K562 (cell line): ENCODE data around the gene UBR7. TPM values are rescaled to one million over a fixed set of nuclear protein-coding genes. Genes with fewer than 3 reads are reported as not detected.

Source experiments
- ATAC-seq: fragments of 200-7000 bp; cut with Tn5 transposase; 3 replicates; pipeline ENCODE4 v1.9.1; 2020; ENCODE audit warnings: moderate library complexity
- BruUV-seq: library from RNA; stranded (reverse); fragments of 400-500 nt; replicated peaks from 2 replicates; lab custom pipeline; 2021; lab: Mats Ljungman, UMichigan
- CTCF ChIA-PET: fragments of 300-600 bp; formaldehyde crosslinking; extraction: SDS; loops from one replicate; lab custom pipeline; 2021; ENCODE audit warnings: low intra/inter-chr PET ratio; lab: Yijun Ruan, JAX
- POLR2A ChIA-PET: fragments of 300-600, 350-650 bp; sonication (Branson Sonifier 250); formaldehyde crosslinking; extraction: SDS; loops from one replicate; lab custom pipeline; 2021; ENCODE audit warnings: antibody characterized with exemption, inconsistent platforms; lab: Yijun Ruan, JAX
- DNase-seq, 4 experiments: peaks; one replicate each; pipeline versions ENCODE4 v3.0.0 to v3.0.0-alpha.2; 2011 to 2018; ENCODE audit warnings: low spot score in 3 of 4, mixed read lengths in 3 of 4; ENCODE audit errors: extremely low read depth in 1 of 4
- FAIRE-seq: peaks from 2 replicates; lab custom pipeline; 2011; peaks lifted over from hg19 to GRCh38; lab: Jason Lieb, UNC
- H2AFZ ChIP-seq: 2 replicates; pipeline ENCODE4 v1.6.0; 2011; ENCODE audit warnings: low read depth, low read length, control low read depth, inconsistent platforms
- H3K27ac ChIP-seq: fragments of 200-600 bp; 3 replicates; pipeline ENCODE4 v1.8.0; 2011; ENCODE audit warnings: low read depth, mild to moderate bottlenecking, control low read depth, inconsistent platforms, low read length, moderate library complexity, mixed read lengths; ENCODE audit errors: extremely low read depth
- H3K27me3 ChIP-seq, 2 experiments: fragments of 300-600 bp in 1 of 2; 2 replicates in 1 of 2; 3 replicates in 1 of 2; pipeline versions ENCODE4 v1.6.0 to v1.8.0; 2011; ENCODE audit warnings: inconsistent platforms in 2 of 2, low read length in 2 of 2, mild to moderate bottlenecking in 1 of 2, mixed read lengths in 1 of 2, moderate library complexity in 1 of 2; ENCODE audit not compliant: control insufficient read depth in 2 of 2, insufficient read depth in 2 of 2
- H3K36me3 ChIP-seq: fragments of 300-600 bp; 3 replicates; pipeline ENCODE4 v1.8.0; 2011; ENCODE audit warnings: mild to moderate bottlenecking, low read length, inconsistent platforms; ENCODE audit not compliant: control insufficient read depth, insufficient read depth
- H3K4me1 ChIP-seq, 2 experiments: fragments of 200-600 bp in 1 of 2; replicated peaks in 1 of 2; 2 replicates in 1 of 2; 3 replicates in 1 of 2; pipeline versions ENCODE4 v1.5.1 to v1.8.0; 2011; ENCODE audit warnings: inconsistent platforms in 2 of 2, low read length in 2 of 2, mild to moderate bottlenecking in 1 of 2, mixed read lengths in 1 of 2, moderate library complexity in 1 of 2; ENCODE audit not compliant: control insufficient read depth in 2 of 2, insufficient read depth in 2 of 2
- H3K4me2 ChIP-seq: 2 replicates; pipeline ENCODE4 v1.6.1; 2011; ENCODE audit warnings: low read length, control low read depth, inconsistent platforms, mixed read lengths; ENCODE audit not compliant: insufficient read depth
- H3K4me3 ChIP-seq: fragments of 200-600 bp; sonication (generic), shearing (Covaris generic); 2 replicates; pipeline ENCODE4 v1.5.1; 2016; ENCODE audit warnings: control low read depth, inconsistent platforms
- H3K79me2 ChIP-seq: fragments of 200-600 bp; 3 replicates; pipeline ENCODE4 v1.8.0; 2011; ENCODE audit warnings: low read length, inconsistent platforms; ENCODE audit not compliant: control insufficient read depth, insufficient read depth
- H3K9ac ChIP-seq, 2 experiments: 2 replicates each; pipeline versions ENCODE4 v1.6.0 to v1.6.1; 2011; ENCODE audit warnings: low read depth in 2 of 2, low read length in 2 of 2, control low read depth in 1 of 2, inconsistent platforms in 1 of 2, mild to moderate bottlenecking in 1 of 2, mixed read lengths in 1 of 2; ENCODE audit not compliant: insufficient read depth in 1 of 2
- H3K9me1 ChIP-seq: one replicate; pipeline ENCODE4 v1.6.0; 2011; ENCODE audit warnings: inconsistent platforms, mild to moderate bottlenecking, low read length, moderate library complexity; ENCODE audit not compliant: control insufficient read depth, insufficient read depth
- H3K9me3 ChIP-seq: replicated peaks from 2 replicates; pipeline ENCODE4 v1.5.1; 2011; ENCODE audit warnings: low read depth, low read length, inconsistent platforms; ENCODE audit not compliant: control insufficient read depth, insufficient read depth
- H4K20me1 ChIP-seq: replicated peaks from 2 replicates; pipeline ENCODE4 v1.6.1; 2011; ENCODE audit warnings: low read length, inconsistent platforms, mixed read lengths; ENCODE audit not compliant: control insufficient read depth, insufficient read depth
- ELF1 ChIP-seq: fragments of 200-800 bp; sonication (Bioruptor generic); IDR thresholded peaks from 2 replicates; pipeline ENCODE4 v1.6.1; 2016; ENCODE audit warnings: missing genetic modification characterization, missing compliant biosample characterization
- FOXA1 ChIP-seq: fragments of 450-650 bp; IDR thresholded peaks from 2 replicates; pipeline ENCODE4 v1.6.1; 2016; ENCODE audit warnings: mild to moderate bottlenecking, borderline replicate concordance
- ILK ChIP-seq: fragments of 450-650 bp; IDR thresholded peaks from 2 replicates; pipeline ENCODE4 v1.6.1; 2016; ENCODE audit warnings: missing genetic modification characterization, low read depth, mild to moderate bottlenecking, missing compliant biosample characterization, moderate library complexity, borderline replicate concordance
- MCM2 ChIP-seq: fragments of 450-650 bp; IDR thresholded peaks from 2 replicates; pipeline ENCODE4 v1.6.1; 2017; ENCODE audit warnings: low read depth, mild to moderate bottlenecking
- MEF2A ChIP-seq: IDR thresholded peaks from 2 replicates; pipeline ENCODE4 v1.6.1; 2011; ENCODE audit warnings: low read depth, mild to moderate bottlenecking, low read length, moderate library complexity; ENCODE audit not compliant: control insufficient read depth
- MYC ChIP-seq, 2 experiments: fragments of 250-450 bp in 1 of 2; sonication (Bioruptor Pico) in 1 of 2; IDR thresholded peaks; 2 replicates each; pipeline versions ENCODE4 v1.5.1 to v1.6.1; 2012 to 2021; ENCODE audit warnings: low read depth in 2 of 2, borderline replicate concordance in 1 of 2, improper control_type of control experiment in 1 of 2, low read length in 1 of 2, mild to moderate bottlenecking in 1 of 2, moderate library complexity in 1 of 2
- NR2C1 ChIP-seq, 2 experiments: fragments of 450-650 bp; IDR thresholded peaks; 2 replicates each; pipeline ENCODE4 v1.6.1; 2017; ENCODE audit warnings: mild to moderate bottlenecking in 2 of 2, antibody characterized with exemption in 1 of 2, inconsistent platforms in 1 of 2, missing compliant biosample characterization in 1 of 2, missing genetic modification characterization in 1 of 2
- NR2F6 ChIP-seq: fragments of 450-650 bp; formaldehyde crosslinking; IDR thresholded peaks from 2 replicates; pipeline ENCODE4 v1.4.0; 2020; ENCODE audit warnings: mild to moderate bottlenecking
- POLR2AphosphoS2 ChIP-seq: IDR thresholded peaks from 2 replicates; pipeline ENCODE4 v1.6.1; 2012; ENCODE audit warnings: low read length, improper control_type of control experiment
- PYGO2 ChIP-seq: fragments of 450-650 bp; IDR thresholded peaks from 2 replicates; pipeline ENCODE4 v1.6.1; 2016; ENCODE audit warnings: mild to moderate bottlenecking, missing genetic modification characterization, moderate library complexity, missing compliant biosample characterization
- SIN3A ChIP-seq, 2 experiments: fragments of 150-350 bp in 1 of 2; IDR thresholded peaks; 2 replicates each; pipeline ENCODE4 v1.6.1; 2011 to 2016; ENCODE audit warnings: borderline replicate concordance in 2 of 2, low read depth in 2 of 2, low read length in 2 of 2, mild to moderate bottlenecking in 2 of 2, moderate library complexity in 2 of 2; ENCODE audit not compliant: control insufficient read depth in 1 of 2
- SIN3B ChIP-seq: fragments of 450-650 bp; IDR thresholded peaks from 2 replicates; pipeline ENCODE4 v1.6.1; 2017; ENCODE audit warnings: low read depth, mild to moderate bottlenecking, moderate library complexity
- SNRNP70 ChIP-seq: fragments of 200-400 bp; formaldehyde crosslinking; optimal IDR thresholded peaks from 2 replicates; pipeline ENCODE3; 2017; ENCODE audit warnings: low read depth, low read length
- SREBF1 ChIP-seq: fragments of 150-350 bp; IDR thresholded peaks from 2 replicates; pipeline ENCODE4 v1.6.1; 2014; ENCODE audit warnings: antibody characterized with exemption, low read depth, low read length, borderline replicate concordance
- SRSF9 ChIP-seq: fragments of 200-400 bp; formaldehyde crosslinking; IDR thresholded peaks from 2 replicates; pipeline ENCODE4 v1.6.1; 2017; ENCODE audit warnings: low read depth, low read length, borderline replicate concordance
- STAG1 ChIP-seq: sonication (generic); formaldehyde crosslinking; IDR thresholded peaks from 2 replicates; pipeline ENCODE4 v1.5.0; 2020; ENCODE audit warnings: missing genetic modification reagents, borderline replicate concordance
- TOE1 ChIP-seq, 2 experiments: fragments of 450-650 bp in 1 of 2; sonication (generic) in 1 of 2; formaldehyde crosslinking in 1 of 2; IDR thresholded peaks; 2 replicates each; pipeline versions ENCODE4 v1.7.1 to v1.8.0; 2016 to 2022; ENCODE audit warnings: borderline replicate concordance in 2 of 2, mild to moderate bottlenecking in 2 of 2, antibody characterized with exemption in 1 of 2, inconsistent platforms in 1 of 2, low read depth in 1 of 2, missing genetic modification reagents in 1 of 2, moderate library complexity in 1 of 2
- ZNF655 ChIP-seq: fragments of 250-450 bp; sonication (Bioruptor Pico); IDR thresholded peaks from 2 replicates; pipeline ENCODE4 v1.5.0; 2021
- ZNF764 ChIP-seq: fragments of 250-450 bp; sonication (Bioruptor Pico); IDR thresholded peaks from 2 replicates; pipeline ENCODE4 v1.4.0; 2020; ENCODE audit warnings: low read depth, mild to moderate bottlenecking, moderate library complexity
- WGBS: fragments of 100-300 bp; shearing (Covaris generic); methylation state at CpG from one replicate; pipeline ENCODE4 v1.1.6; 2016; ENCODE audit warnings: low coverage, mixed read lengths; ENCODE audit not compliant: insufficient coverage; ENCODE audit errors: missing lambda C conversion rate; 5-methylcytosine and 5-hydroxymethylcytosine counted together
- in situ Hi-C: fragments of 300-500 bp; cut with MboI; formaldehyde crosslinking; loops from 4 replicates; pipeline ENCODE4 v1.15.0; 2018; ENCODE audit warnings: inconsistent platforms, mixed read lengths
- intact Hi-C: fragments of 100-400 bp; cut with micrococcal nuclease; formaldehyde crosslinking; loops from 2 replicates; pipeline ENCODE4 v1.14.2; 2022
- polyA plus RNA-seq, 8 experiments: library from polyadenylated mRNA; depleted of rRNA in 4 of 8; stranded (reverse) in 5 of 8; unstranded in 3 of 8; fragments of >200 nt; fragmentation: Nextera tagmentation in 2 of 8; fragmentation: Illumina TruSeq in 1 of 8; extraction: Ambion mirVana in 2 of 8; extraction: Trizol in 1 of 8; gene quantifications; 2 replicates each; pipeline versions ENCODE4 v1.2.1 to v1.2.3, GENCODE V29; 2011 to 2014; ENCODE audit warnings: inconsistent platforms in 1 of 8, missing spikeins in 1 of 8
- total RNA-seq, 7 experiments: library from RNA; depleted of rRNA in 6 of 7; stranded (reverse); fragments of >200 nt in 6 of 7; fragmentation: Illumina TruSeq in 2 of 7; extraction: Trizol in 2 of 7; gene quantifications; 2 replicates each; pipeline versions ENCODE4 v1.2.1 to v1.2.3, GENCODE V29; 2011 to 2021; ENCODE audit warnings: low replicate concordance in 1 of 7

UBR7 gene
- total and polyA plus RNA-seq, 9 of the 15 experiments (the other 6 are each of a cell fraction or from before 2014, with no cell fraction given) = 12.5 to 63.0 (median 34.4) TPM

GRCh38 chr14:93186956-93187355 is 20.1 kb upstream of the UBR7 start:
- in situ Hi-C loops = no loop called here
- no peaks in the 10 kb centered on the region for H3K27me3 ChIP-seq
- ATAC-seq (no peak), DNase-seq (no peak), FAIRE-seq (no peak)
- TF ChIP-seq MCM2 (no peak), SIN3B (no peak), PYGO2 (tag) (no peak), ELF1 (tag) (no peak), MEF2A (no peak), ILK (tag) (no peak), SREBF1 (no peak), SIN3A (IDR thresholded peaks at IDR 0.05; ENCODE audit: borderline replicate concordance in 2 of 2, control insufficient read depth in 1 of 2, low read depth in 2 of 2, low read length in 2 of 2) (no peak), MYC (IDR thresholded peaks at IDR 0.05; ENCODE audit: low read depth, low read length) (no peak), MYC (CRISPR knock-in tag; IDR thresholded peaks at IDR 0.05; ENCODE audit: borderline replicate concordance, low read depth) (no peak), POLR2AphosphoS2 (no peak), STAG1 (CRISPR knock-in tag) (no peak), ZNF655 (CRISPR knock-in tag) (no peak), FOXA1 (no peak), SNRNP70 (no peak), ZNF764 (no peak), NR2F6 (no peak), TOE1 (IDR thresholded peaks at IDR 0.05; ENCODE audit: borderline replicate concordance) (no peak), TOE1 (CRISPR knock-in tag; IDR thresholded peaks at IDR 0.05; ENCODE audit: borderline replicate concordance, low read depth) (no peak), NR2C1 (IDR thresholded peaks at IDR 0.05) (no peak), NR2C1 (tag; IDR thresholded peaks at IDR 0.05) (no peak), SRSF9 (no peak)
- WGBS = 100% methylated on average over 3 of the region's 3 CpGs
- no peaks in the 10 kb centered on the region for H3K9me1 ChIP-seq
- no peak overlapping the region for H3K9ac ChIP-seq
- no peaks in the 10 kb centered on the region for H4K20me1 ChIP-seq
- no peak overlapping the region for H3K4me2 ChIP-seq
- CTCF ChIA-PET = no interaction called here
- peaks cover 16% of the 10 kb centered on the region for H3K79me2 ChIP-seq
- H2AFZ ChIP-seq = no peak overlapping the region
- peaks cover 22% of the 10 kb centered on the region; the same call in 1 of the 3 replicates for H3K36me3 ChIP-seq
- no peak overlapping the region for H3K27ac ChIP-seq
- intact Hi-C loops = no loop called here
- BruUV-seq = no TSS peak
- no peaks in the 10 kb centered on the region for H3K9me3 ChIP-seq
- POLR2A ChIA-PET = interaction anchor here (0.7 kb wide), 1 partner anchor 72 kb away, joined by 3 read pairs; no protein-coding TSS in a partner anchor
- peaks cover 6 to 15% of the 10 kb centered on the region in 2 experiments; a peak in 4 of 5 replicates for H3K4me1 ChIP-seq
- no peak overlapping the region for H3K4me3 ChIP-seq
